Activated CD4-positive, alpha-beta T cell treated with anti-CD3 and anti-CD28 coated beads, Interleukin-2, Interleukin-4, amounts not matched to agents 100 ng/mL and 50 ng/mL, durations not matched to agents 16 hours and 8 hours (primary cell): ENCODE measurements around the gene CYB561D2.

Source experiments
- DNase-seq: peaks from one replicate; pipeline ENCODE4 v3.0.0-alpha.2; 2020; ENCODE audit warnings: low spot score

The CYB561D2 gene

GRCh38 chr3:50392101-50392715 is 41.5 kb downstream of the CYB561D2 start:
- DNase-seq = no peak

- no peak for DNase-seq
Measured at GRCh38 chr3:50393061-50393460, 42.4 kb downstream of the CYB561D2 start.

DNA sequence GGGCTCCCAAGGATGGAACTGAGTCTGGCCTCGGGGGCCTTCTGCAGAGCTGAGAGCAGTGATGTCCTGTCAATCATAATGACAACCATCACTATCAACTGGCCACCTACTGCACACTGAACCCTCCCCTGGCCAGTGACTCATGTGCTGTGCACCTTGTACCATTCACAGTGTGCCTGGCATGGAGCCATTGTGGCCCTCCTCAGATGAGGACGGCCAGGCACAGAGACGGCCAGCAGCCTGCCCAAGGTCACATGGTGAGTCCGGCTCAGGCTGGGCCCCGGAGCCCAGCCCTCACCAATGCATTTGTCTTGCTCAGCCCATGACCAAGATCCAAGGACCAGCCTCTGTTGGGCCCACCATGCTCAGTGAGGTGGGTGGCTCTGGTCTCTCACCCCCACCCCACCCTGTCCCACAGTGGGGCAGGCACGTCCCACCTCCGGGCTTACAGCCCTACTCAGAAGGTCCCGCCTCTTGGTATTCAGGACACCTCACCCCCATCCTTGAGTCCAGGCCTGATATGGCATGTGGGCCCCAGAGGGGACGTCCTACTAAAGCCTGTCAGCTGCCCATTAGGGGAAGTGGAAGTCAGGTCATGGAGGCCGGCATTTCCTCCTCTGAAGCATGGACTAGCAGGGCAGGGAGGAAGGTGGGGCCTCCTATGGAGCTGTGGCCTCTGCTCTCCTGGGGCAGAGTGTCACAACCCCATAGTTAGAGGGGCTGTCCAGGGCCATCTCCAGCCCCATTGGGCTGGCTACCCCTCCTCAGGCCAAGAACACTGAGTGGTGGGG is 44.6 kb downstream of the CYB561D2 start:
- DNase-seq = no peak

DNA sequence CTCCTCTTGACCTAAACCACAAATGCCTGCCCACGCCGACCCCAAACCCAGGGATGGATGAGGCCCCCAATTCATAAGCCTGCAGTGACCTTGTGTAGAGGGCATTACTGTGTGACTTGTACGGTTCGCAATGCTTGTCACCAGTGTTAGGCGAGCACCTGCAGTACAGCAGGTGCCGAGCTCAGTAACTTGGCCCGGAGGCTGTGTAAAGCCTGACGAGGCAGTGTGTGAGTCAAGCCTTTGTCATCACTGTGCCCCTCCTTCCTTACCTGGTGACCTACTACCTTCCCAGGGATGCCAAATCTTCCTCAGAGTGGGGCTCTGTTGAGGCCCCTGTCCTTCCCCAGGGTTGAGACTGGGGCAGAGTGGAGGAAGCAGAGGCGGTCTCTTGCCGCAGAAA is 45.8 kb downstream of the CYB561D2 start:
- DNase-seq = no peak

DNA sequence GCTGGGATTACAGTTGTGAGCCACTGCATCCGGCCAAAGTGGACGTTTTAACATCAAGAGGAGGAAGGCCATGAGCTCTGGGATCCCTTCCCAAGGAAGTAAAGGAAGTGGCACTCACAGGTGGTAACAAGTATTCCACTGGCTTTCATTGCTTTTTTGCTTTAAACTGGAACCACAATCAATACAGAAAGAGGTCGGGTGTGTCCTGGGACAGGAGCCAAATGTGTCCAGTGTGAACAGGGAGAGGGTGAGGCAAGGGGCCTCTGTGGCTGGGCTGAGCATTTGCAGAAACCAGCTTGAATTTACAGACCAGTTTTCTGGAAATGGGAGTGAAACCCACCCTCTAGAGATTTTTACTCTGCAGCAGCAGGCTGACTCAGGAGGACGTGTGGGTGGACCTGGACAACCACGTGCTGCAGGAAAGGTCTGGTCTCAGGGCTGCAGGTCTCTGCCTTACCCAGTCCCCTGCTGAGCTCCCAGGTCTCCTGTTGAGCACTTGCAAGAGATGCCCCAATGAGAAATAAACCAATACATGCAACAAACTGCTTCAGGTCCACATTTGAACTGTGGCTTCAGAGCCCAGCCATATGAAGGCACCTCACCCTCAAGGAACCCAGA is 51.4 kb downstream of the CYB561D2 start:
- no peak for DNase-seq
